OCI-LY1 (cell line): ENCODE measurements around the gene TMEM115.

ENCODE experiments used
- H2AFZ ChIP-seq: fragments of 200-600 bp; sonication (generic), shearing (Covaris generic); 2 replicates; pipeline ENCODE4 v1.6.0; 2014; ENCODE audit warnings: antibody characterized with exemption, mild to moderate bottlenecking, low read length
- H3F3A ChIP-seq: fragments of 200-600 bp; sonication (generic), shearing (Covaris generic); 2 replicates; pipeline ENCODE4 v1.6.0; 2014; ENCODE audit warnings: mild to moderate bottlenecking, antibody characterized with exemption, low read length, moderate library complexity; ENCODE audit not compliant: insufficient read depth
- H3K27ac ChIP-seq: fragments of 200-600 bp; sonication (generic); 2 replicates; pipeline ENCODE4 v1.5.1; 2014; ENCODE audit warnings: low read length, mixed run types, mild to moderate bottlenecking, low read depth; ENCODE audit not compliant: poor library complexity, severe bottlenecking
- H3K27me3 ChIP-seq: fragments of 200-600 bp; sonication (generic); 2 replicates; pipeline ENCODE4 v1.6.0; 2014; ENCODE audit warnings: antibody characterized with exemption, mild to moderate bottlenecking, low read length, moderate library complexity; ENCODE audit not compliant: insufficient read depth
- H3K36me3 ChIP-seq: fragments of 200-600 bp; sonication (generic); 2 replicates; pipeline ENCODE4 v1.6.1; 2014; ENCODE audit warnings: mild to moderate bottlenecking, antibody characterized with exemption, low read length, moderate library complexity, mixed read lengths; ENCODE audit not compliant: insufficient read depth
- H3K4me1 ChIP-seq: fragments of 200-600 bp; sonication (generic); 2 replicates; pipeline ENCODE4 v1.5.1; 2014; ENCODE audit warnings: mild to moderate bottlenecking, low read length, moderate library complexity; ENCODE audit not compliant: insufficient read depth, severe bottlenecking
- H3K4me2 ChIP-seq: fragments of 200-600 bp; sonication (generic), shearing (Covaris generic); 2 replicates; pipeline ENCODE4 v1.6.1; 2014; ENCODE audit warnings: low read length
- H3K4me3 ChIP-seq: fragments of 200-600 bp; sonication (generic); 2 replicates; pipeline ENCODE4 v1.5.1; 2014; ENCODE audit warnings: low read length, low read depth, mild to moderate bottlenecking, mixed read lengths; ENCODE audit not compliant: poor library complexity, severe bottlenecking
- H3K79me2 ChIP-seq: fragments of 200-600 bp; shearing (Covaris generic); 2 replicates; pipeline ENCODE4 v1.6.1; 2016; ENCODE audit warnings: mixed run types, low read length, mixed read lengths; ENCODE audit not compliant: insufficient read depth
- H3K9ac ChIP-seq: fragments of 200-600 bp; sonication (generic), shearing (Covaris generic); 2 replicates; pipeline ENCODE4 v1.6.1; 2014; ENCODE audit warnings: mild to moderate bottlenecking, low read length, mixed read lengths
- H3K9me2 ChIP-seq: fragments of 200-600 bp; sonication (generic), shearing (Covaris generic); 2 replicates; pipeline ENCODE4 v1.6.1; 2014; ENCODE audit warnings: low read depth, mild to moderate bottlenecking, low read length, mixed read lengths
- H3K9me3 ChIP-seq: fragments of 200-600 bp; shearing (Covaris generic); 2 replicates; pipeline ENCODE4 v1.6.1; 2014; ENCODE audit warnings: low read length, mixed read lengths
- H4K20me1 ChIP-seq: fragments of 200-600 bp; sonication (generic), shearing (Covaris generic); 2 replicates; pipeline ENCODE4 v1.6.0; 2016; ENCODE audit warnings: mild to moderate bottlenecking, low read length; ENCODE audit not compliant: insufficient read depth
- CTCF ChIP-seq: fragments of 200-600 bp; sonication (generic), shearing (Covaris generic); IDR thresholded peaks from 2 replicates; pipeline ENCODE4 v1.5.1; 2017; ENCODE audit warnings: mild to moderate bottlenecking, antibody characterized with exemption, low read length, moderate library complexity, mixed read lengths
- EZH2 ChIP-seq: fragments of 200-600 bp; sonication (generic), shearing (Covaris generic); IDR thresholded peaks from 2 replicates; pipeline ENCODE4 v1.8.0; 2017; ENCODE audit warnings: borderline replicate concordance, mixed run types, mild to moderate bottlenecking, antibody characterized with exemption, low read length, moderate library complexity, mixed read lengths

Gene TMEM115

GRCh38 chr3:50385754-50386153, 26.4 kb upstream of the TMEM115 start:
- H2AFZ ChIP-seq = no peak overlapping the region
- no peaks in the 10 kb centered on the region for H3F3A ChIP-seq
- H3K27ac ChIP-seq = no peak overlapping the region
- H3K4me1 ChIP-seq = no peaks in the 10 kb centered on the region
- no peak overlapping the region for H3K9ac ChIP-seq
- H3K27me3 ChIP-seq = peaks cover 6% of the 10 kb centered on the region; the same call in 1 of the 2 replicates
- TF ChIP-seq EZH2 (no peak), CTCF (no peak)
- no peaks in the 10 kb centered on the region for H3K79me2 ChIP-seq
- no peaks in the 10 kb centered on the region for H4K20me1 ChIP-seq
- no peaks in the 10 kb centered on the region for H3K36me3 ChIP-seq
- no peaks in the 10 kb centered on the region for H3K9me2 ChIP-seq
- H3K4me3 ChIP-seq = no peak overlapping the region
- H3K9me3 ChIP-seq = no peaks in the 10 kb centered on the region
- H3K4me2 ChIP-seq = no peak overlapping the region

GRCh38 chr3:50383750-50384149, 24.4 kb upstream of the TMEM115 start:
- H3K9ac ChIP-seq = no peak overlapping the region
- no peaks in the 10 kb centered on the region for H3K9me2 ChIP-seq
- no peak overlapping the region for H3K4me2 ChIP-seq
- no peaks in the 10 kb centered on the region for H3K79me2 ChIP-seq
- TF ChIP-seq EZH2 = no peak
- TF ChIP-seq CTCF = no peak
- no peaks in the 10 kb centered on the region for H3K4me1 ChIP-seq
- no peak overlapping the region for H3K27ac ChIP-seq
- no peaks in the 10 kb centered on the region for H4K20me1 ChIP-seq
- no peak overlapping the region for H2AFZ ChIP-seq
- no peaks in the 10 kb centered on the region for H3K9me3 ChIP-seq
- no peak overlapping the region for H3K4me3 ChIP-seq
- H3K36me3 ChIP-seq = no peaks in the 10 kb centered on the region
- no peaks in the 10 kb centered on the region for H3F3A ChIP-seq
- peaks cover 6% of the 10 kb centered on the region; the same call in 1 of the 2 replicates for H3K27me3 ChIP-seq

GRCh38 chr3:50382722-50383121, 23.4 kb upstream of the TMEM115 start:
- no peaks in the 10 kb centered on the region for H4K20me1 ChIP-seq
- H3K27me3 ChIP-seq = peaks cover 6% of the 10 kb centered on the region; the same call in 1 of the 2 replicates
- no peaks in the 10 kb centered on the region for H3K9me2 ChIP-seq
- H3K9ac ChIP-seq = no peak overlapping the region
- no peaks in the 10 kb centered on the region for H3K36me3 ChIP-seq
- H3F3A ChIP-seq = no peaks in the 10 kb centered on the region
- H2AFZ ChIP-seq = no peak overlapping the region
- no peaks in the 10 kb centered on the region for H3K79me2 ChIP-seq
- TF ChIP-seq EZH2 (no peak), CTCF (no peak)
- no peak overlapping the region for H3K4me3 ChIP-seq
- no peaks in the 10 kb centered on the region for H3K4me1 ChIP-seq
- H3K4me2 ChIP-seq = no peak overlapping the region
- no peaks in the 10 kb centered on the region for H3K9me3 ChIP-seq
- no peak overlapping the region for H3K27ac ChIP-seq
